GM12878 (cell line): Measurements from ENCODE around the gene NEK2. TPM values are rescaled to one million over a fixed set of nuclear protein-coding genes. Genes with fewer than 3 reads are reported as not detected.

Experiments
- ATAC-seq: fragments of 200-7000 bp; cut with Tn5 transposase; 3 replicates; pipeline ENCODE4 v1.9.1; 2020; ENCODE audit warnings: mild to moderate bottlenecking, moderate library complexity
- BruUV-seq: library from RNA; stranded (reverse); fragments of 400-500 nt; replicated peaks from 2 replicates; lab custom pipeline; 2021; lab: Mats Ljungman, UMichigan
- CTCF ChIA-PET: fragments of 300-600 bp; sonication (Branson Sonifier 250); formaldehyde crosslinking; extraction: SDS; loops from one replicate; lab custom pipeline; 2021; ENCODE audit warnings: inconsistent platforms; lab: Yijun Ruan, JAX
- POLR2A ChIA-PET: fragments of 350-600 bp; formaldehyde crosslinking; extraction: SDS; loops from one replicate; lab custom pipeline; 2021; ENCODE audit warnings: inconsistent platforms; lab: Charles Lee
- RAD21 ChIA-PET: fragments of 300-600 bp; sonication (Branson Sonifier 250); formaldehyde crosslinking; loops from one replicate; lab custom pipeline; 2023; ENCODE audit warnings: antibody characterized with exemption; ENCODE audit not compliant: unreplicated experiment; lab: Charles Lee
- SMC1A ChIA-PET: fragments of 300-600 bp; sonication (Branson Sonifier 250); formaldehyde crosslinking; loops from one replicate; lab custom pipeline; 2023; ENCODE audit not compliant: unreplicated experiment, uncharacterized antibody; lab: Charles Lee
- DNase-seq: peaks from one replicate; pipeline ENCODE4 v3.0.0-alpha.2; 2011; ENCODE audit warnings: low read depth, low spot score
- FAIRE-seq: peaks from 3 replicates; lab custom pipeline; 2011; peaks lifted over from hg19 to GRCh38; lab: Jason Lieb, UNC
- H2AFZ ChIP-seq: 2 replicates; pipeline ENCODE4 v1.6.0; 2011; ENCODE audit warnings: low read depth, low read length, control low read depth; ENCODE audit not compliant: control insufficient read depth
- H3K27ac ChIP-seq: 2 replicates; pipeline ENCODE4 v1.5.1; 2011; ENCODE audit warnings: control low read depth; ENCODE audit not compliant: control insufficient read depth, insufficient read depth
- H3K27me3 ChIP-seq, 2 experiments: replicated peaks in 1 of 2; 2 replicates each; pipeline versions ENCODE4 v1.6.0 to v1.6.1; 2011; ENCODE audit warnings: low read length in 1 of 2; ENCODE audit not compliant: control insufficient read depth in 2 of 2, insufficient read depth in 2 of 2
- H3K36me3 ChIP-seq, 2 experiments: 2 replicates each; pipeline ENCODE4 v1.5.1; 2011; ENCODE audit warnings: low read length in 1 of 2; ENCODE audit not compliant: control insufficient read depth in 2 of 2, insufficient read depth in 2 of 2
- H3K4me1 ChIP-seq: 2 replicates; pipeline ENCODE4 v1.6.1; 2011; ENCODE audit warnings: mild to moderate bottlenecking, low read length, moderate library complexity, mixed read lengths; ENCODE audit not compliant: control insufficient read depth, insufficient read depth
- H3K4me2 ChIP-seq: 2 replicates; pipeline ENCODE4 v1.6.0; 2011; ENCODE audit warnings: control low read depth; ENCODE audit not compliant: control insufficient read depth, insufficient read depth
- H3K4me3 ChIP-seq: fragments of 200-600 bp; sonication (generic); 2 replicates; pipeline ENCODE4 v1.5.1; 2016
- H3K79me2 ChIP-seq: 2 replicates; pipeline ENCODE4 v1.6.0; 2011; ENCODE audit warnings: low read length; ENCODE audit not compliant: control insufficient read depth, insufficient read depth
- H3K9ac ChIP-seq: 2 replicates; pipeline ENCODE4 v1.8.0; 2011; ENCODE audit warnings: low read length, control low read depth, mixed read lengths; ENCODE audit not compliant: control insufficient read depth, insufficient read depth
- H3K9me3 ChIP-seq: replicated peaks from 3 replicates; pipeline ENCODE4 v1.5.1; 2011; ENCODE audit warnings: mild to moderate bottlenecking, low read length; ENCODE audit not compliant: control insufficient read depth, insufficient read depth
- H4K20me1 ChIP-seq: 2 replicates; pipeline ENCODE4 v1.6.0; 2011; ENCODE audit not compliant: control insufficient read depth, insufficient read depth
- ASH2L ChIP-seq: fragments of 300-600, 200-600 bp; sonication (generic); IDR thresholded peaks from 2 replicates; pipeline ENCODE4 v1.6.1; 2017; ENCODE audit warnings: low read depth, mild to moderate bottlenecking, borderline replicate concordance
- BACH1 ChIP-seq: fragments of 450-650 bp; IDR thresholded peaks from 2 replicates; pipeline ENCODE4 v1.6.1; 2017; ENCODE audit warnings: mild to moderate bottlenecking, borderline replicate concordance
- BCL11A ChIP-seq: IDR thresholded peaks from 2 replicates; pipeline ENCODE4 v1.6.1; 2011; ENCODE audit warnings: low read depth, low read length
- BCL3 ChIP-seq: IDR thresholded peaks from 2 replicates; pipeline ENCODE4 v1.6.1; 2011; ENCODE audit warnings: borderline replicate concordance, low read depth, mild to moderate bottlenecking, moderate library complexity, low read length; ENCODE audit not compliant: insufficient read depth, poor library complexity, severe bottlenecking
- FOS ChIP-seq: IDR thresholded peaks from 3 replicates; pipeline ENCODE4 v1.6.1; 2011; ENCODE audit warnings: borderline replicate concordance; ENCODE audit not compliant: insufficient read length; ENCODE audit errors: extremely low read depth
- HSF1 ChIP-seq: fragments of 150-350 bp; IDR thresholded peaks from 2 replicates; pipeline ENCODE4 v1.6.1; 2014; ENCODE audit warnings: mild to moderate bottlenecking, low read depth, low read length
- KDM1A ChIP-seq: fragments of 200-600 bp; sonication (generic); IDR thresholded peaks from 2 replicates; pipeline ENCODE4 v1.6.1; 2016; ENCODE audit warnings: borderline replicate concordance
- LARP7 ChIP-seq: fragments of 450-650 bp; IDR thresholded peaks from 2 replicates; pipeline ENCODE4 v1.6.1; 2017; ENCODE audit warnings: mild to moderate bottlenecking
- MTA2 ChIP-seq: fragments of 450-650 bp; IDR thresholded peaks from 2 replicates; pipeline ENCODE4 v1.6.1; 2016; ENCODE audit warnings: low read depth, mild to moderate bottlenecking, moderate library complexity
- NFXL1 ChIP-seq: fragments of 450-650 bp; IDR thresholded peaks from 2 replicates; pipeline ENCODE4 v1.6.1; 2017; ENCODE audit warnings: antibody characterized with exemption, mild to moderate bottlenecking, borderline replicate concordance
- POU2F2 ChIP-seq: IDR thresholded peaks from 3 replicates; pipeline ENCODE4 v1.6.1; 2011; ENCODE audit warnings: low read depth, mild to moderate bottlenecking, low read length, borderline replicate concordance
- SREBF1 ChIP-seq: IDR thresholded peaks from 2 replicates; pipeline ENCODE4 v1.6.1; 2012; ENCODE audit warnings: mild to moderate bottlenecking, low read length
- USF2 ChIP-seq: IDR thresholded peaks from 2 replicates; pipeline ENCODE4 v1.6.1; 2011; ENCODE audit warnings: low read depth, low read length, improper control_type of control experiment, borderline replicate concordance
- ZBTB40 ChIP-seq: fragments of 450-650 bp; IDR thresholded peaks from 2 replicates; pipeline ENCODE4 v1.6.1; 2016; ENCODE audit warnings: mild to moderate bottlenecking, moderate library complexity, borderline replicate concordance
- ZNF207 ChIP-seq: fragments of 450-650 bp; IDR thresholded peaks from 2 replicates; pipeline ENCODE4 v1.6.1; 2014; ENCODE audit warnings: antibody characterized with exemption, mild to moderate bottlenecking, borderline replicate concordance
- ZNF384 ChIP-seq: IDR thresholded peaks from 2 replicates; pipeline ENCODE4 v1.6.1; 2012; ENCODE audit warnings: low read depth, mild to moderate bottlenecking, low read length, improper control_type of control experiment, borderline replicate concordance
- WGBS: methylation state at CpG from one replicate; pipeline ENCODE4 v1.1.6; 2016; ENCODE audit warnings: low lambda C conversion rate; ENCODE audit not compliant: insufficient replicate concordance, insufficient coverage; ENCODE audit errors: missing lambda C conversion rate; 5-methylcytosine and 5-hydroxymethylcytosine counted together
- in situ Hi-C: fragments of 300-500 bp; cut with MboI; formaldehyde crosslinking; loops from 9 replicates; pipeline ENCODE4 v1.14.3; 2018; ENCODE audit warnings: mixed read lengths
- intact Hi-C: fragments of 100-400 bp; cut with micrococcal nuclease; formaldehyde crosslinking; loops from one replicate; pipeline ENCODE4 v1.14.2; 2022; ENCODE audit not compliant: unreplicated experiment
- polyA plus RNA-seq, 11 experiments: library from polyadenylated mRNA; depleted of rRNA in 4 of 11; unstranded in 6 of 11; stranded (reverse) in 5 of 11; fragments of >200 nt; fragmentation: Nextera tagmentation in 4 of 11; fragmentation: Illumina TruSeq in 1 of 11; extraction: Ambion mirVana in 4 of 11; extraction: Trizol in 1 of 11; gene quantifications; 1 replicate in 1 of 11; 2 replicates in 10 of 11; pipeline versions ENCODE4 v1.2.1 to v1.2.3, GENCODE V29; 2011 to 2016; ENCODE audit warnings: inconsistent platforms in 2 of 11, missing spikeins in 2 of 11, low read depth in 1 of 11
- total RNA-seq, 4 experiments: library from RNA; depleted of rRNA in 3 of 4; stranded (reverse); fragments of >200 nt in 3 of 4; fragmentation: Illumina TruSeq in 1 of 4; extraction: Trizol in 1 of 4; gene quantifications; 2 replicates each; pipeline versions ENCODE4 v1.2.1 to v1.2.3, GENCODE V29; 2013 to 2021

Gene NEK2
- total and polyA plus RNA-seq, 10 of the 15 experiments (the other 5 are each of a cell fraction or from before 2014, with no cell fraction given), result 16.7 to 49.7 (median 36.9) TPM

- Histone ChIP-seq H3K9me3 (no peaks in the 10 kb centered on the region; the same call in 2 of the 3 replicates), H3K27ac (no peak overlapping the region), H2AFZ (no peak overlapping the region), H3K9ac (no peak overlapping the region), H3K36me3 (no peaks in the 10 kb centered on the region), H3K4me1 (no peaks in the 10 kb centered on the region), H3K4me3 (no peak overlapping the region), H4K20me1 (no peaks in the 10 kb centered on the region), H3K79me2 (no peaks in the 10 kb centered on the region), H3K27me3 (no peaks in the 10 kb centered on the region), H3K4me2 (no peak overlapping the region)
- no peak for ATAC-seq
- no TSS peak for BruUV-seq
- 67% methylated on average over 11 of the region's 11 CpGs for WGBS
- ChIA-PET POLR2A (interaction anchor here (1.4 kb wide), 1 partner anchor 16 kb away, joined by 3 read pairs; no protein-coding TSS in a partner anchor), RAD21 (no interaction called here), SMC1A (interaction anchor here (1.1 kb wide), 1 partner anchor 44 kb away, joined by 3 read pairs; no protein-coding TSS in a partner anchor), CTCF (interaction anchor here (1.2 kb wide), 1 partner anchor 27 kb away, joined by 3 read pairs; no protein-coding TSS in a partner anchor)
- no peak for DNase-seq
- in situ Hi-C loops, result no loop called here
- TF ChIP-seq BCL11A (no peak), NFXL1 (no peak), KDM1A (no peak), ZNF384 (no peak), LARP7 (no peak), USF2 (no peak), ZNF207 (no peak), SREBF1 (no peak), ZBTB40 (no peak), ASH2L (no peak), BACH1 (no peak), MTA2 (no peak), BCL3 (no peak), FOS (no peak), HSF1 (no peak), POU2F2 (no peak)
- FAIRE-seq, result no peak
- intact Hi-C loops, result no loop called here
These were observed 49.3 kb upstream of the NEK2 start for GRCh38 chr1:211724687-211725196.
